ENCODE measurements around the gene SMIM14. TPM values are rescaled to one million over a fixed set of nuclear protein-coding genes. Genes with fewer than 3 reads are reported as not detected.
A peak's percentile ranks its signal among the peaks of the same experiment; 100 is the strongest.
"Not testable (repeated sequence)": the region's sequence is repeated elsewhere in the genome, so short reads cannot be mapped to it uniquely, and the experiment has no call there.

The SMIM14 gene
- total and polyA plus RNA-seq, 3 donors from 2014 or later: 20.4 to 73.8 (median 32.0) TPM

GRCh38 chr4:39655211-39655610 is 16.5 kb upstream of the SMIM14 start:
- no peak for TF ChIP-seq POLR2A (IDR thresholded peaks at IDR 0.05)
- TF ChIP-seq, protein P1, sequence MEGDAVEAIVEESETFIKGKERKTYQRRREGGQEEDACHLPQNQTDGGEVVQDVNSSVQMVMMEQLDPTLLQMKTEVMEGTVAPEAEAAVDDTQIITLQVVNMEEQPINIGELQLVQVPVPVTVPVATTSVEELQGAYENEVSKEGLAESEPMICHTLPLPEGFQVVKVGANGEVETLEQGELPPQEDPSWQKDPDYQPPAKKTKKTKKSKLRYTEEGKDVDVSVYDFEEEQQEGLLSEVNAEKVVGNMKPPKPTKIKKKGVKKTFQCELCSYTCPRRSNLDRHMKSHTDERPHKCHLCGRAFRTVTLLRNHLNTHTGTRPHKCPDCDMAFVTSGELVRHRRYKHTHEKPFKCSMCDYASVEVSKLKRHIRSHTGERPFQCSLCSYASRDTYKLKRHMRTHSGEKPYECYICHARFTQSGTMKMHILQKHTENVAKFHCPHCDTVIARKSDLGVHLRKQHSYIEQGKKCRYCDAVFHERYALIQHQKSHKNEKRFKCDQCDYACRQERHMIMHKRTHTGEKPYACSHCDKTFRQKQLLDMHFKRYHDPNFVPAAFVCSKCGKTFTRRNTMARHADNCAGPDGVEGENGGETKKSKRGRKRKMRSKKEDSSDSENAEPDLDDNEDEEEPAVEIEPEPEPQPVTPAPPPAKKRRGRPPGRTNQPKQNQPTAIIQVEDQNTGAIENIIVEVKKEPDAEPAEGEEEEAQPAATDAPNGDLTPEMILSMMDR (IDR thresholded peaks at IDR 0.05): no peak
- intact Hi-C loops (cut with DNase I; ENCODE audit: low total_unique reads): no loop called here
- no peak overlapping the region for H3K4me3 ChIP-seq
- peak overlapping the region; percentile 39 to 46 for H3K27ac ChIP-seq
- no peaks in the 10 kb centered on the region for H3K4me1 ChIP-seq
- no peaks in the 10 kb centered on the region for H3K9me3 ChIP-seq
- no peaks in the 10 kb centered on the region for H3K36me3 ChIP-seq (ENCODE audit: low read depth, missing control alignments)
- no peak for DNase-seq
- no peaks in the 10 kb centered on the region for H3K27me3 ChIP-seq

DNA sequence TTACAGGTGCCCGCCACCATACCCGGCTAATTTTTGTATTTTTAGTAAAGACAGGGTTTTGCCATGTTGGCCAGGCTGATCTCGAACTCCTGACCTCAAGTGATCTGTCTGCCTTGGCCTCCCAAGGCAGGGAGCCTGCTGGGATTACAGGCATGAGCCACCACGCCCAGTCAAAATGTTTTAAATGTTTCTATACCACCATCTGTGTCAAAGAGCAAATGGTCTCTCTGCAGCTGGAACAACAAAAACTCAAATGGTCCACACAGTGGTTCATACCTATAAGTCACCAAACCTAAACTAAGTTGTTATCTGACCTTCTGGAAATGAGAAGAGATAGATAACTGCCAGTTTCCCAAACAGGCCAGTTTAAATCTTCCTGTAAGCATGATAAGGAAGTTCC is 12.9 kb upstream of the SMIM14 start:
- WGBS, 2 donors: 94 to 97% methylated on average over 4 of the region's 4 CpGs
- DNase-seq; H3K36me3 ChIP-seq (ENCODE audit: low read depth, missing control alignments); H3K9me3 ChIP-seq; H3K27me3 ChIP-seq; H3K4me1 ChIP-seq; intact Hi-C loops (cut with DNase I; ENCODE audit: low total_unique reads); H3K27ac ChIP-seq; H3K4me3 ChIP-seq: not testable (repeated sequence)

GRCh38 chr4:39649639-39650265 is 11.1 kb upstream of the SMIM14 start:
- Histone ChIP-seq H3K9me3 (no peaks in the 10 kb centered on the region), H3K36me3 (ENCODE audit: low read depth, missing control alignments) (no peaks in the 10 kb centered on the region), H3K27ac (no peak overlapping the region), H3K4me3 (no peak overlapping the region), H3K4me1 (no peaks in the 10 kb centered on the region), H3K27me3 (no peaks in the 10 kb centered on the region)
- 84 to 88% methylated on average over 2 of the region's 2 CpGs for WGBS, 2 donors
- intact Hi-C loops (cut with DNase I; ENCODE audit: low total_unique reads): no loop called here
- TF ChIP-seq POLR2A (IDR thresholded peaks at IDR 0.05): no peak
- TF ChIP-seq, protein P1 (IDR thresholded peaks at IDR 0.05): no peak
- DNase-seq: no peak

GRCh38 chr4:39648827-39649558 is 10.3 kb upstream of the SMIM14 start:
- H3K27me3 ChIP-seq: no peaks in the 10 kb centered on the region
- no peak overlapping the region for H3K4me3 ChIP-seq
- no peak overlapping the region for H3K27ac ChIP-seq
- TF ChIP-seq POLR2A (IDR thresholded peaks at IDR 0.05): no peak
- H3K4me1 ChIP-seq: no peaks in the 10 kb centered on the region
- 94 to 97% methylated on average over 3 to 6 of the region's 6 CpGs for WGBS, 2 donors
- DNase-seq: no peak
- H3K9me3 ChIP-seq: no peaks in the 10 kb centered on the region
- H3K36me3 ChIP-seq (ENCODE audit: low read depth, missing control alignments): no peaks in the 10 kb centered on the region
- intact Hi-C loops (cut with DNase I; ENCODE audit: low total_unique reads): no loop called here

DNA sequence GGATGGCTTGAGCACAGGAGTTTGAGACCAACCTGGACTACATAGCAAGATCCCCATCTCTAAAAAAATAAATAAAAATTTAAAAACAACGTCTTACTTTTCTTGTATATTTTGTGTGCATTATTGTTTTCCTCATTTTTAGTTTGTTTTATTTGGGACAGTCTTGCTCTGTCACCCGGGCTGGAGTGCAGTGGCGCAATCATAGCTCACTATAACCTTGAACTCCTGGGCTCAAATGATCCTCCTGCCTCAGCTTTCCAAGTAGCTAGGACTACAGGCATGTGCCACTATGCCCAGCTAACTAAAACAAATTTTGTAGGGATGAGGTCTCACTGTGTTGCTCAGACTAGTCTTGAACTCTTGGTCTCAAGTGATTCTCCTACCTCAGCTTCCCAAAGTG is 9.5 kb upstream of the SMIM14 start:
- 94 to 95% methylated on average over 3 of the region's 3 CpGs for WGBS, 2 donors
- TF ChIP-seq, protein P1 (IDR thresholded peaks at IDR 0.05): no peak
- no peak for TF ChIP-seq POLR2A (IDR thresholded peaks at IDR 0.05)
- no peaks in the 10 kb centered on the region for H3K4me1 ChIP-seq
- no peaks in the 10 kb centered on the region for H3K27me3 ChIP-seq
- DNase-seq: no peak
- H3K9me3 ChIP-seq: no peaks in the 10 kb centered on the region
- H3K36me3 ChIP-seq (ENCODE audit: low read depth, missing control alignments): no peaks in the 10 kb centered on the region
- no peak overlapping the region for H3K27ac ChIP-seq
- intact Hi-C loops (cut with DNase I; ENCODE audit: low total_unique reads): no loop called here
- no peak overlapping the region for H3K4me3 ChIP-seq
